HG02970 (cell line): Measurements from ENCODE around the gene EEIG2.
"Not testable (repeated sequence)": the region's sequence is repeated elsewhere in the genome, so short reads cannot be mapped to it uniquely, and the experiment has no call there.

Experiments used
- ATAC-seq: cut with Tn5 transposase; IDR thresholded peaks from one replicate; pipeline ENCODE4 v1.9.1; 2021; ENCODE audit warnings: mild to moderate bottlenecking, moderate library complexity, moderate number of reproducible peaks; ENCODE audit not compliant: unreplicated experiment, low FRiP score

The EEIG2 gene

DNA sequence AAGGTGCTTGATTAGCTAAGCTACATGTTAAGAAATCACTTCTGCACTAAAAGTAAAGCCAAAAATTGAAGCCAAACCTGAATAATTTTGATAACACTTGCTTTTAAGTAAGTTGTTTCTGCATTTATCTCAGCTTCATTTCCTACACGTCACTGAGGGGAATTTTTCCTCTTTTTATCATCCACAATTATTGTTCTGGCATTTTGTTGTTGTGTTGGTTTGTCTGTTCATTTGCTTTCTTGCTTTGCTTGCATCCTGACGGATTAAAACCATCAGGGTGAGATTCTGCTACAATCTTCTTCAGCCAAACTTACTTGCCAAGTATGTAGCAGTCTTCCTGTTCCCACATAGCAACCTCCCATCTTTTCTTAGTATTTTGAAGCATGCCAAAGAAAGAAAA is 18.0 kb upstream of the EEIG2 start:
- no peak for ATAC-seq

DNA sequence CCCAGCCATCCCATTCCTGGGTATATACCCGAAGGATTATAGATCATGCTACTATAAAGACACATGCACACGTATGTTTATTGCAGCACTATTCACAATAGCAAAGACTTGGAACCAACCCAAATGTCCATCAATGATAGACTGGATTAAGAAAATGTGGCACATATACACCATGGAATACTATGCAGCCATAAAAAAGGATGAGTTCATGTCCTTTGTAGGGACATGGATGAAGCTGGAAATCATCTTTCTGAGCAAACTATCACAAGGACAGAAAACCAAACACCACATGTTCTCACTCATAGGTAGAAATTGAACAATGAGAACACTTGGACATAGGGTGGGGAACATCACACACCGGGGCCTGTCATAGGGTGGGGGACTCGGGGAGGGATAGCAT is 12.4 kb upstream of the EEIG2 start:
- ATAC-seq, result not testable (repeated sequence)

DNA sequence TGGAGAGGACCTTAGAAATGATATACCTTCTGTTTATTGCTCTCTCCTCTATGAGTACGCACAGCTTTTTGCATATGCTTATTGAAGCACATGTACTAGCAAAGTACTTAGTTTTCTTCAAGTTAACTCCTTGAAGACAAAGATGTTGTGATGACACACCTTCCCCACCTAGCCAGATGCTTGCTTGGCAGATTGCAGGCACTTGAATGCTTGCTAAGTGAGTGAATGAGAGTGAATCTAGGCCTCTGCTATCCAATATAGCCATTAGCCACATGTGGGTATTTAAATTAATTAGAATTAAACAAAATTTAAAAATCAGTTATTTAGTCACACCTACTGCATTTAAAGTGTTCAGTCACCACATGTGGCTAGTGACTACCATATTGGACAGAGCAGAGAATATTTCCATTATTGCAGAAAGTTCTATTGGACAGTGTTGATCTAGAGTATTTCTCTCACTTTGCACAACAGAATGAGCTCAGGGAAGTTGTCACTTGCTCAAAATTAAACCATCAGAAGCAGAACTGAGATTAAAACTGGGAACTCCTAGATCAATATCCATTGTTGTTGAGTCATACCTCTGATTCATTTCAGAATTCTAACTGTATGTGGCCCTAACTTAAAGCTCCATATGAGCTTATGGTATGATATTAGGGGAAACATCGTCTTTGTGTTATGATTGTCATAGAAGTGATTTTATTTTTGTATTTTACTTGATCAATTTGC is 8.6 kb upstream of the EEIG2 start:
- ATAC-seq, result peak; percentile 85

DNA sequence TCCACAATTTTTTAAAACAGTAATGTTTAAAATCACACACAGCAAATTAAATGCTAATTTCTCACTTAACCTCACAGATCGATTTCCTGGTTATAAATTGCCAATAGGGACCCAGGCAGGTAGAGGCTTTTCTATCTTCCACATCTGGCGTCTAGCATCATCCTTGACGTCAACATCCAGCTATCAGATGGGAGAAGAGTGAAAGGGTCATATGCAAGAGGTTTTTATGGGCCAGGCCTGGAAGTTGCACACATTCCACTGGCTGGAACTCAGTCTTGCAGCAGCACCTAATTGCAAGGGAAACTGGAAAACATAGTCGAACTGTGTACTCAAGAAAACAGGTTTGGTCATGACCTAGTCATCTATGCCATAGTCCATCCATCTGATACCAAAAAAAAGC is 6.0 kb upstream of the EEIG2 start:
- ATAC-seq, result no peak

DNA sequence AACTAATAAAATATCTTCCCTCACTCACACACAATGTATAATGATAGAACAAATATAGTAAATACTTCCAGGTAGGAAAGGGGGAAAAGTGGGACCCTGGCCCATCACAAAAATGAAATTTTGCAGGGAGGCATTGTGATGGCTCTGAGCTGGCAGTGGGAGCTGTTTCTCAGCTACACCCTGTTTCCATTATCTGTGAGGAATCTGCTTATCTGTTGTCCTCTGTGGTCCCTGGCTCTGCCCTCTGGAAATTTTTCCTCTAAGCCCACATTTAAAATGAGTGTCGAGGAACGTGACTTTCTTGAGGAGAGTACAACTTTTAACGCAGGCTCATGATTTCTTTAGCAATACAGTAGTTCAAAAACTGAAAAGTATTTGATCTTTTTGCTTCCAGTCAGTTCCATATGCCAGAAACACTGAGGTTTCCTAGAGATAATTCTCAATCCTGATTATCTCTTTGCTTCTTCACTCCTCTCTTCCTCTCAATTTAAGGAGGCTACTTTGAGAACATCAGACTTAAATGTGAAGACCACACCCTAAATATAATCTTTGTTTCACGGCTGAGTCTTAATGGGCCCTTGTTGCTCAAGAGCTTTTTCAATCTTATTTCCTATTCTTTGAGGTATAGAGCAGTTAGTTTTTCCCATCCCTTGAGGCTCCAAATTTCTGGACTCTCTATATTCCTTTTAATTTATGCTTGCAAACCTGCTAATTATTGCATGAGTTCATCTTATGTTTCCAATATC is 5.0 kb upstream of the EEIG2 start:
- no peak for ATAC-seq

DNA sequence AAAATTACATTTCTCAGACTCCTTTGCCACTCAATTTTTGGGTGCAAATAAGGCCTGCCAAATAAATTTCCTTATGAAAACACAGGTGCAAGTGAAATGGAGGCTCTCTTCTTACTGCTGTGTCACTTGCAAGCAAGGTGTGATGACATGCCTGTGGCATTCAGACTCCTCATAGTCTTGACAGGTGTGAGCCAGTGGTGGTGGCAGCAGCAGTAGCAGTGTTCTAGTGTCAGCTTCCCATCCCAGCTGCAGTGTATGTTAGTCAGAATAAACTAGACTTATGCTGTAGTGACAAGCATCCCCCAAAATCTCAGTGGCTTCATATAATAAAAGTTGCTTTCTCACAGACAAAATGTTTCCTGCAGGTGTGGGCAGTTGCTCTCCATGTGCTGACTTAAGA is 3.8 kb upstream of the EEIG2 start:
- ATAC-seq, result no peak

DNA sequence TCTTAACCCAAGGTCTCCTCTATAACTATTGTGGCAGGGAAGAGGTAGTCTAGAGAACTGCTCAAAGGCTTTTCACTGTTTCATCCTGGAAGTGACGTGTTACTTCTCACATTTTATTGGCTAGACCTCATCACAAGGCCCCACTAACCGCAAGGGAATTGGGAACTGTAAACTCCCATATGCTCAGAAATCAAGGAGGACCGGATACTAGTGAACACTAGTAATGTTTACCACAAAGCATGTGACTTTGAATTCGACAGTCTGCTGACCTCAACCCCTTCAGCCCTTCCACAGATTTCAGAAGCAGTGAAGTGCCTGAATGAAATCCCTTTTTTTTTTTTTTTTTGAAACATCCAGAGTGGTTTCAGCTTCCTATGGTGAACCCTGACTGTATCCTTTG is 3.4 kb upstream of the EEIG2 start:
- no peak for ATAC-seq

DNA sequence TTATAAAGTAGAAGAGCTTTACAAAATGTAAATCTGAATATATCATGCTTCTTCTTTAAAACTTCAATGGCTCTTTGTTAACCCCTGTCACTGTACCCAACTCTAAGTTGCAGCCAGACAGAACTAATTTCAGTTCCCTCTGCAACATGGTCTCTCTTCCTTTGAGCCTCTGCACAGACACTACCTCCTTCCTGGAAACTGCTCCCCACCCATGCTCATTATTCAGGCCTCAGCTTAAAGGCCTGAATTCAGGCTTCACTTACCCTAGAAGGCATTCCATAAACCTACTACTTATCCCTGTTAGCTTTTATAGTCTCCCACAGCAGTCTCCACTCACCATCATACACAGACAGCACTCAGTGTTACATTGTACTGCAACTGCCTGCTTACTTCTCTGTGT is 2.6 kb upstream of the EEIG2 start:
- no peak for ATAC-seq

DNA sequence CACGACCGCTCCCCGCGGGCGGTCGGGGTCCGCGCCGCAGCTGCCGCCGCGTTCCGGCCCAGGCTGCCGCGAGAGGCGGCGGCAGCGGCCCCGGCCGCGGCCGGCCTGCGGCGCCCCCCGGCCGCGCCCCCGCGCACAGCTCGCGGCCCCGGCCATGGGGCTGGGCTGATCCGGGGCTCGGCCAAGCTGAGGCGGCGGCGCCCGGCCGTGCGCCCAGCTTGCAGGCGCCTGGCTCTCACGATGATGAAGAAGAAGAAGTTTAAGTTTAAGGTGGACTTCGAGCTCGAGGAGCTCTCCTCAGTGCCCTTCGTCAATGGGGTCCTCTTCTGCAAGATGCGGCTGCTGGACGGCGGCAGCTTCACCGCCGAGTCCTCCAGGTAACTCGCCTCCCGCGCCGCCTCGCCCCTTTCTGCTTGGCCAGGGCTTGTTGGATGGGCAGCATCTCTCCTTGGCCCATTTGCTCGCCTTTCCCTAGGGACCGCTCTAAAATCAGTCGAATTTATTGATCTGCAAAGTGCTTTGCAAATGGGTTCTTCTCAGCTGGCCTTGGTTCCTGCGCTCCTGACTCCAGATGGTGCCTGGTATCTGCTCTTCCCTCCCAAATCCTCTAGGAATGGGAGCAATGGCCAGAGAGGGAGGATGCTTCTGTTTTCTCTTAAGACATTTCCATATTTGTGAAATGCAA is 431 bp downstream of the EEIG2 start:
- ATAC-seq, result peak; percentile 42

DNA sequence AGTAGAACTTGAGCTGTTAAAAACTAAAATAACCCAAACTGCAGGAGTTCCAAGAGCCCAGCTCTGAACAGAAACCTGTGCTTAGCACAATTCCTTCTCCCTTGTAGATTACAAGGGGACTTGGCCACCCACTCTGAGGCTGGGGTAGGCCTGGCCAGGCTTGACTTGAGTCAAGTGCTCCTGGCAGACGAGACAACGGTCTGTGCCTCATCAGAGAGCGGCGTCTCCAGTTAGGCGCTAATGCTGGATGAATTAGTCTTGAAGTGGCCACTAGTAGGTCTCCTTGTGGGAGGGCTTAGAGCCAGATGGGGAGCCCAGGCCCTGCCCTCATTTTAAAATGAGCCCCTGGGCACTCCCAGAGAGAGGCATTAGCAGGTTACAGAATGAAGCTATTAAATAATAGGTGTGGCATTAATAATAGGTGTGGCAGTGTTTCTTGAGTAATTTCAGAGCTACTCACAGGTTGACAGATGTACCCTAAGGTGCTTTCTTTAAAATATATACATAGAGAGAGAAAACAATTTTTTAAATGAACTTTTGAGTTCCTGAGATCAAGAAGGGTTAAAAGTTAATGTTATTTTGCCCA is 1.1 kb downstream of the EEIG2 start:
- no peak for ATAC-seq

DNA sequence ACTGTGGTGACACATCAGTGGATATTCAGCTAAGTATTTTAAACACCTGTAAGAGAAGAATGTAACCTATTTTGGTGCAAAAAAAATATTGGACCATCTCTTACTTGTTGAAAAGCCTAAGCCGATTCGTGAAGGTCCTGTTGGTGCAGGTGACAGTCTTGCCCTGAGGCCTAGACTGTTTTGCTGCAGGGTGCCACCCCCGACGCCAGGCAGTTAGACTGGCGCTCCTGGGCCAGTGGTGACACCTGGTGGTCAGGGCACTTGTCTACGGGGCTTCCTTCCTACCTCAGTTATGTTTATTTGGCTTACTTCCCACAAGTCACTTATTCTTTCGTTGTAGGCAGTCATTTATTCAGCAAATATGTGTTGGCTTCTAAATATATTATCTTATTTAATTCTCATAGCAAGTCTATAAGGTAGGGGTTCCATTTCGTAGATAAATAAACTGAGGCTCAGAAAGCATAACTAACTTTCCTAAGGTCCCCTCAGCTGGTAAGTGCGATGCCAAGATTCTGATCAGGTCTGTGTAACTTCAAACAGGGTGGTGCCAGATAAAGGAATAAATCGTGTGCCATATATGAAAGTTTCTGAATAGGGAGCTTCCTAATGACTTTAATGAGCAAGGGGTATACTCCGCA is 1.9 kb downstream of the EEIG2 start:
- ATAC-seq, result peak; percentile 39

DNA sequence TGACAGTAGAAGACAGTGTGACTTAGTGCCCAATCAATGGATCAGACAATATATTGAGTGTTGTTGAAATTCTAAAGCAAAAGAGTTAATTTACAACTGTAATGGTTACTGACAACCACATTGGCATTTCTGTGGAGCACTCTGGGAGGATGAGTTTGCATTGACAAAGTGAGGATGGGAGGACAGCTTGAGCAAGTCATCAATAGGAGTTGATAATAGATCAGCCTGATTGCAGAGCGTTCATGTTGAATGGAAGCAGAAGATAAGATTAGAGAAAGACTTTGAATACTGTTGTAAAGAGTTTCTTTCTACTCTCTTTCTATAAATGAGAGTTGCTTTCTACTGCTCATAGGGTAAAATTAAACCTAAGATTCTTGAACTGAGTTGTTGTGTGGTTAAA is 3.9 kb downstream of the EEIG2 start:
- no peak for ATAC-seq

DNA sequence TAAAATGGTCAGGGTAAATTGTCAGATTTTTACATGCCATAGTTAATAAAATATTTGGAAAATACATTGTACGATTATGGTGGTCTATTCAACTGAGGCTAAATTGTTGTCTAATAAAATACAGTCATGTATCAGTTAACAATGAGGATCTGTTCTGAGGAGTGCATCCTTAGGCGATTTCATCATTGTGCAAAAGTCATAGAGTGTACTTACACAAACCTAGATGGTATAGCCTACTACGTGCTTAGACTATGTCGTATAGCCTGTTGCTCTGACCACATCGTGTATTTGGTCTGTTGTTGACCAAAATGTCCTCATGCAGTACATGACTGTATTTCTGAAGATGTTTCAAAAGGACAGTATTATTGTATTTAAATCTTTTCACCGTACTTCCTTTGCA is 5.2 kb downstream of the EEIG2 start:
- ATAC-seq, result no peak

DNA sequence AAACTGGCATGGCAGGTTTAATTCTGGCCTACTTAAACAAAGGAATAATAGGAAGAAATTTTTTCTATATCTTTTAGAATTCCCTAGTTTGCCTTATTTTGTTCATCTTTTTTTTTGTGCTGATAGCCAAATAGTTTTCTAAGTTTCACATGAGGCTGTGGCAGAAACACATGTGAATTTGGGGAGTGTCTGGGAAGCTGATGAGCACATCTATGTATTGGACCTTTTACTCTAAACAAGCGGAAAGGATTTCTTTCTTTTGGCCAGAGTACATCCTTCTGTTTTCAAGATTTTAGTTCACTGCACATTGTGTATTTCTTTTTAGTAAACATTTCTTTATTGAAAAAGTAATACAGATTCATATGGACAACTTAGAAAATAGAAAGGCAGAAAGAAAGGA is 5.6 kb downstream of the EEIG2 start:
- ATAC-seq, result no peak

DNA sequence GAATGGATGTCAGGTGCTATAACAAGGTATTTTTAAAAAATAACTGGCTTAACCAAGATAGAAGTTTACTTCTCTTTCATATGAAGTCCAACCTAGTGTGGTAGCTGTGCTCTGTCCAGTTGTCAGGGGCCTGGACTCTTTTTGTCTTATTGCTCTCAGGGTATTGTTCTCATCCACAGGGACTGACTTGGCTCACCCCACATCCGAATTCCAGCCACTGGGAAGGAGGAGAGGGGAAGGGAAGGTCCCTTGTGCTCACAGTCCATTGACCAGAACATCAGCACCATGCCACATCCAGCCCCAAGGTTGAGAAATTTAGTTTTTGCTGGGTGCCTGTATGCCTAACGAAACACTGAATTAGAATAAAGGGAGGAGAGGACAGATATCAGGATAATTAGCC is 8.7 kb downstream of the EEIG2 start:
- no peak for ATAC-seq

DNA sequence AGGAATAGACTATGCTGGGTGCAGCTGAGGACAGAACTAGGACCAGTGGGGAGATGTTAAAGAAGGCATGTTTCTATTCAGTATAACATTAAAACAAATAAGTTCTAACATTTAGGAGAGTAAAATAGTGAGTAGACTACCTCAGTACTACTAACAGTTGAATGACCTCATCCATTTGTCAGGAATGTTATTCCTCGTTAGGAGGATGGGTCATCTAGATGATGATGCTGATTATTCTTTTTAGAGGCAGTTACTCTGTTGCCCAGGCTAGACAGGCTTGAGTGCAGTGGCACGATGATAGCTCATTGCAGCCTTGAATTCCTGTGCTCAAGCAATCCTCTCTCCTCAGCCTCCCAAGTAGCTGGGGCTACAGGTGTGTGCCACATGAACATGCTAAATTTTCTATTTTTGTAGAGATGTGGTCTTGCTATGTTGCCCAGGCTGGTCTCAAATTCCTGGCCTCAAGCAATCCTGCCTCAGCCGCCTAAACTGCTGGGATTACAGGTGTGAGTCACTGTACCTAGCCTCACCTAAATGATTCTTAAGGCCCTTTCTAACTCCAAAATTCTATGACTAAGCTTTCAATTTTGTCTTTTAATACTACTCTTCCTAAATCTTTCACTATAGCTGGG is 9.3 kb downstream of the EEIG2 start:
- ATAC-seq, result no peak

DNA sequence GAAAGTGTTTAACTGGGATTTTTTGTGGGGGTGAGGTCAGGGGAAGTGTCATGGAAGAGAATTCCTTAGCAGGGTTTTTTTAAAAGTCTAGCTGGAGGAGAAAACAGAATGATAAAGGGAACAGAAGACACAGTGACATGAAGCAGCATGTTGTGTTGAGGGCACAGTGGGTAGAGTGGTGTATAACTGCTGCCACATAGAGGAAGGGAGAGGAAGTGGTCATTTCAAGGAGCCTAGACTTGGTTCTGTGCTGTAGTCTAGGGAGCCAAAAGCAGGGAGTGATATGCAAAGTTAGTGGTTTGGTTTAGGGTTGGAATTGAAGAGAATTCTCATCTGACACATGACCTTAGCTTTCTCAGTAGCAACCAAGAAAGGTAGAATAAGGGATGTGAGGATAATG is 10.2 kb downstream of the EEIG2 start:
- peak; percentile 81 for ATAC-seq

DNA sequence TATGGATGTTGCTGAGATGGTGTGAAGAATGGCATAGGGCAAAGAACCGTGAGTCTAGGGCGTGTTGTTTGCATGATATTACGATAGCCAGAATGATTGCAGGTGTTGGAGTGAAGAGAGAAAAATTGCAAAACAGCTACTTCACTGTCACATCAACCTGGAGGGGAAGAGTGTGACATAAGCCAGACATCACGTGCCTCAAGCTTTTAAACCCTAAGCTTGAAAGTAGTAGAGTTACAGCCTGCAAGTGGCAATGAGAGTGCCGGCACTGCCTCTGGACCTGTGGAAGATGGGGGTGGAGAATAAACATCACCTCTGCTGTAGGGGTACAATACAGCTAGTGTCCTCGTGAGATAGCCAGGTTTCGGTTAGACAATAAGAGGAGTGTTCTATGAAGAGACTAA is 11.1 kb downstream of the EEIG2 start:
- ATAC-seq, result no peak

DNA sequence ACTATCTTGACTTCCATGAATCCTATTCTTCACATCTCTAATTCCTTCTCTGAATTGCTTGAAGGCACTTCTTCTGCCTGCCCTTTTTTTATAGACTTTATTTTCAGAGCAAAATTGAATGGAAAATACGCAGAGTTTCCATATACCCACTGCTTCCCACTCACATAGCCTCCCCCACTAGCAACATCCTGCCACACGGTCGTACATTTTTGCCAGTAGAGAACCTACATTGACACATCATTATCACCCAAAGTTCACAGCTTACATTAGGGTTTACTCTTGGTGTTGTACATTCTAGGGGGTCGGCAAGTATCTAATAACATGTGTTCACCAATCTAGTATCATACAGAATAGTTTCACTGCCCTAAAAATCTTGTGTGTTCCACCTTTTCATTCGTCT is 12.3 kb downstream of the EEIG2 start:
- no peak for ATAC-seq

DNA sequence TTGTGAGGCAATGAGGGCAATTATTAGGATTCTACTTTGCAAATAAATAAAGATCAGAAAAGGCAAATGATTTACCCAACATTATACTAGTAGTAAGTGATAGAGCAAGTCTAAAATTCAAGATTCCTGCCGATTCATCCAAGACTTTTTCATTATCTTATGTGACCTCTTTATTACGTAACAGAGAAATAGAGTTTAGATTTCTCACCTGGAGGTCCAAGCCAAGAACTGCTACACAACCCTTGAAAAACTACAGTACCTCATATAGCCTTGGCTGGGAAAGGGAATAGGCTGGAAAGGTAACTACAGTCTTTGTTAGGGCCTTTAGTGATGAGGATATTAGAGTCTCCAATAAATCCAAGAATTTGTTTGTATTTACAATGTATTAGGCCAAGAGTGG is 13.3 kb downstream of the EEIG2 start:
- no peak for ATAC-seq
